SH-SY5Y (cell line): ENCODE data around the gene RAI1.

Source experiments
- GATA2 ChIP-seq: IDR thresholded peaks from 2 replicates; pipeline ENCODE4 v1.6.1; 2011; ENCODE audit warnings: mild to moderate bottlenecking, low read depth, low read length
- GATA3 ChIP-seq: IDR thresholded peaks from 2 replicates; pipeline ENCODE4 v1.6.1; 2011; ENCODE audit warnings: low read depth, mild to moderate bottlenecking, low read length, moderate library complexity

DNA sequence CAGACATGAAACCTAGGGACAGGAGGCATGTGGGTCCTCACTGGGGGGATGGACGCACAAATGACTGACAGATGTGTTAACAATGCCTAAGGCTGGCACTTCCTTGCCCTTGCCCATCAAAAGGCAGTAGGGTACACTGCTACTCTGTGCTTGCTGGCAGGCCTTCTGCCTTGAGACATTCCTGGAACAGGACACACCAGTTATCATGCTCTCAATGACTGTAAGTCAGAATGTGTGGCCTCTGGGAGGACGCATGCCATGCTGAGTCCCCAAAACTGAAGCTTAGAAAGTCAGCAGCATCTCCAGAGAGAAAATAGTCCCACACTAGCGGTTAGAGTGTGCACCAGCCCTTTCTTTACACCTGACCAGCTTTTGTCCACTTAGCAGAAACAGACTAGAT, 171.7 kb downstream of the RAI1 start:
- no peak for TF ChIP-seq GATA2
- no peak for TF ChIP-seq GATA3
